Activated CD8-positive, alpha-beta T cell treated with anti-CD3 and anti-CD28 coated beads, Interleukin-2, amount 10 ng/mL, durations not matched to agents 7 days and 5 days (primary cell): ENCODE measurements around the gene TMEM18. TPM values are rescaled to one million over a fixed set of nuclear protein-coding genes. Genes with fewer than 3 reads are reported as not detected.

Experiments
- ATAC-seq: fragments of 150-1000 bp; cut with Tn5 transposase; one replicate; pipeline ENCODE4 v1.10.0; 2021; ENCODE audit warnings: moderate library complexity
- CTCF ChIA-PET: fragments of 350-600 bp; sonication (Branson Sonifier 250); formaldehyde crosslinking; loops from one replicate; lab custom pipeline; 2021; ENCODE audit warnings: antibody characterized with exemption; lab: Charles Lee
- POLR2A ChIA-PET: fragments of 350-600 bp; sonication (Branson Sonifier 250); formaldehyde crosslinking; loops from one replicate; lab custom pipeline; 2021; ENCODE audit warnings: antibody characterized with exemption; lab: Charles Lee
- DNase-seq: peaks from one replicate; pipeline ENCODE4 v3.0.0-alpha.2; 2020
- H3K27ac Mint-ChIP-seq: one replicate; pipeline ENCODE4 v1.8.0; 2021; ENCODE audit warnings: mild to moderate bottlenecking, mixed read lengths
- H3K27me3 Mint-ChIP-seq: one replicate; pipeline ENCODE4 v1.8.0; 2021; ENCODE audit warnings: low read depth, mixed read lengths
- H3K36me3 Mint-ChIP-seq: one replicate; pipeline ENCODE4 v1.8.0; 2021; ENCODE audit warnings: low read depth, mixed read lengths
- H3K4me1 Mint-ChIP-seq: one replicate; pipeline ENCODE4 v1.8.0; 2021; ENCODE audit warnings: low read depth, mixed read lengths
- H3K4me3 Mint-ChIP-seq: one replicate; pipeline ENCODE4 v1.8.0; 2021; ENCODE audit warnings: mild to moderate bottlenecking, mixed read lengths
- H3K9me3 Mint-ChIP-seq: one replicate; pipeline ENCODE4 v1.8.0; 2022; ENCODE audit warnings: mixed read lengths; ENCODE audit not compliant: insufficient read depth
- total RNA-seq, 2 experiments: library from RNA; stranded (reverse); gene quantifications; one replicate each; pipeline ENCODE4 v1.2.3, GENCODE V29; 2021

TMEM18 gene
- total RNA-seq, 2 experiments from 2014 or later = 31.1 to 32.0 TPM

GRCh38 chr2:636641-637405 lies 40.4 kb downstream of the TMEM18 start:
- Mint-ChIP-seq H3K36me3 (no peaks in the 10 kb centered on the region), H3K4me3 (peak overlapping the region; percentile 69), H3K27ac (peak overlapping the region; percentile 37), H3K9me3 (no peaks in the 10 kb centered on the region), H3K4me1 (no peaks in the 10 kb centered on the region), H3K27me3 (peaks cover 2% of the 10 kb centered on the region)
- CTCF ChIA-PET = interaction anchor here (0.6 to 2.2 kb wide), 13 partner anchors 12 to 461 kb away, joined by 3 to 12 read pairs (median 3); no protein-coding TSS in a partner anchor
- POLR2A ChIA-PET = no interaction called here
- ATAC-seq = peak; percentile 72
- DNase-seq = peak; percentile 58

- Mint-ChIP-seq H3K4me1 (no peaks in the 10 kb centered on the region), H3K36me3 (no peaks in the 10 kb centered on the region), H3K27me3 (peaks cover 4% of the 10 kb centered on the region), H3K9me3 (no peaks in the 10 kb centered on the region), H3K4me3 (no peak overlapping the region), H3K27ac (no peak overlapping the region)
- peak; percentile 4 for DNase-seq
- ChIA-PET POLR2A (no interaction called here), CTCF (interaction anchor here (0.6 to 2.2 kb wide), 14 partner anchors 13 to 460 kb away, joined by 3 to 12 read pairs (median 3); no protein-coding TSS in a partner anchor)
- no peak for ATAC-seq
These were observed 41.3 kb downstream of the TMEM18 start for GRCh38 chr2:635687-636621.

DNA sequence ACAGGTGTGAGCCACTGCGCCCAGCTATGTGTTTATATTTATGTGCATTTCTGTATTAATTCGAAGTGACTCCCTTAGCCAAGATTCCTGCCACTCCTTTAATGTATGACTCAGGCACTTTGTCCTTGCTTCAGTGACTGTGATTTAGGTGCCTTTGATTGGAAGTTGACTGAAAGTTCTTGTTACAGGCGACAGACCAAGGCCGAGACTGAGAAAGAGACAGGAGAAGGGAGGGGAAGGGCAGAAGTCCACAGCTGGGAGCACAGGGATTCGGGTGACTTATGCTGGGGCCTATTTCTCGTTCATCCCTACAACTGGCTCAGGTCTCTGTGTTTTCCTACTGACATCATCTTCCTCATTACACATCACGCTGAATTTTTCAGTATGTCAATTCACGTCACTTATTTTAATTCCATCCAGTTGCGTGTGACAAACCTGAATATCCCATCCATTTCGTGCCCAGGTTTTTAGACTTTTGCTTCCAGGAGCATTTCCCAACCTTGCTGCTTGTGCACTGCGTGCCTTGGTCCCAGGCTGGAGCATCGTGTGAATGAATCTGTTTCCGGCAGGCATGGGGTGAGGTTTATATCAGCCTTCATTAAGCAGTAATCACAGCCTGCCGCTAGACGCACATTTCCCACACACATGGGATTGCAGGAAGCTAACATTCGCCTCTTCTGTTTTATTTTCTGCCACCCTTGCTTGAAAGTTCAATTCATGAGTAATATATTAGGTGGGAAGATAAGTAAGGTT lies 42.4 kb downstream of the TMEM18 start:
- Mint-ChIP-seq H3K9me3 (no peaks in the 10 kb centered on the region), H3K27me3 (peaks cover 4% of the 10 kb centered on the region), H3K4me3 (no peak overlapping the region), H3K36me3 (no peaks in the 10 kb centered on the region), H3K27ac (no peak overlapping the region), H3K4me1 (no peaks in the 10 kb centered on the region)
- POLR2A ChIA-PET = interaction anchor here (0.5 to 0.8 kb wide), 2 partner anchors 13 to 313 kb away, joined by 3 read pairs; no protein-coding TSS in a partner anchor
- peak; percentile 14 for DNase-seq
- ATAC-seq = no peak
- CTCF ChIA-PET = interaction anchor here (1.1 to 2.2 kb wide), 2 partner anchors 28 to 105 kb away, joined by 4 to 12 read pairs; no protein-coding TSS in a partner anchor

DNA sequence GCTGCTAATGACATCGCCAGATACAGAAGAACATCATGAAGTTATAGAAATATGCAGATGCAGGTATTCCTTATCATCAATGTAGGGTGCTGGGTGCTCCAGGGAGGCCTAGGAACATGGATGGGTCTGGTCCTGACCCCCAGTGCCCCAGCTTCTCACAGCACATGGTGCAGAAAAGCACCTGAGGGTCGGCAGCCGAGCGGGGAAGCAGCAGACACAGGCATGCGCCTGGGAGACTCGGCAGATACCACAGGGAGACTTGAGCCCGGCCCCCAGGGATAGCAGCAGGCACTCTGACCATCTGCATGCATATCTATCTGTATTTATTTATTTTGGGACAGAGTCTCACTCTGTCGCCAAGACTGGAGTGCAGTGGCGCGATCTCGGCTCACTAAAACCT lies 43.2 kb downstream of the TMEM18 start:
- H3K4me3 Mint-ChIP-seq = no peak overlapping the region
- CTCF ChIA-PET = no interaction called here
- POLR2A ChIA-PET = interaction anchor here (0.5 to 0.8 kb wide), 2 partner anchors 12 to 312 kb away, joined by 3 read pairs; no protein-coding TSS in a partner anchor
- H3K4me1 Mint-ChIP-seq = no peaks in the 10 kb centered on the region
- no peaks in the 10 kb centered on the region for H3K36me3 Mint-ChIP-seq
- H3K9me3 Mint-ChIP-seq = no peaks in the 10 kb centered on the region
- DNase-seq = peak; percentile 4
- peaks cover 6% of the 10 kb centered on the region for H3K27me3 Mint-ChIP-seq
- no peak for ATAC-seq
- no peak overlapping the region for H3K27ac Mint-ChIP-seq

DNA sequence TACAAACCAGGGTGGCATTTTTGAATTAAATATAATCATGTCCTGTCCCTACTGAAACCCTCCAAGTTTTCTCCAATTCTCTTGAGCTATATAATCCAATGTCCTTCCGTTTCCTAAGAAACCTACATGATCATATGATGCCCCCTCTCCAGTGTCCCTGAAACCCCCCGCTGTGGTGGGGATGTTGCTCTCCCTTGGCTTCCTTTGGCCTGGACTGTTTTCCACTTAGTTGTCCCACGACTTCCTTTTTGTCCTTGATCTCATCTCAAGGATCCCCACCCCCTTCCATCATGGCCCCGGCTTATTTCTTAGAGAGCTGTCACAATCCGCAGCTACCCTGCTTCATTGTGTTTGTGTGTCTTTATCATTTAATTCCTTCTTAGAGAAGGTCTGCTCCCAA lies 43.8 kb downstream of the TMEM18 start:
- CTCF ChIA-PET = no interaction called here
- no peak overlapping the region for H3K4me3 Mint-ChIP-seq
- DNase-seq = peak; percentile 5
- no peak overlapping the region for H3K27ac Mint-ChIP-seq
- POLR2A ChIA-PET = no interaction called here
- H3K36me3 Mint-ChIP-seq = no peaks in the 10 kb centered on the region
- H3K27me3 Mint-ChIP-seq = peaks cover 6% of the 10 kb centered on the region
- no peak for ATAC-seq
- H3K4me1 Mint-ChIP-seq = no peaks in the 10 kb centered on the region
- no peaks in the 10 kb centered on the region for H3K9me3 Mint-ChIP-seq

- ATAC-seq = no peak
- DNase-seq = no peak
- no peaks in the 10 kb centered on the region for H3K9me3 Mint-ChIP-seq
- peaks cover 6% of the 10 kb centered on the region for H3K27me3 Mint-ChIP-seq
- no peak overlapping the region for H3K27ac Mint-ChIP-seq
- ChIA-PET POLR2A (no interaction called here), CTCF (interaction anchor here (0.7 kb wide), 1 partner anchor 210 kb away, joined by 3 read pairs; no protein-coding TSS in a partner anchor)
- no peaks in the 10 kb centered on the region for H3K4me1 Mint-ChIP-seq
- H3K4me3 Mint-ChIP-seq = no peak overlapping the region
- H3K36me3 Mint-ChIP-seq = no peaks in the 10 kb centered on the region
These were observed 44.7 kb downstream of the TMEM18 start for GRCh38 chr2:632471-632870.

DNA sequence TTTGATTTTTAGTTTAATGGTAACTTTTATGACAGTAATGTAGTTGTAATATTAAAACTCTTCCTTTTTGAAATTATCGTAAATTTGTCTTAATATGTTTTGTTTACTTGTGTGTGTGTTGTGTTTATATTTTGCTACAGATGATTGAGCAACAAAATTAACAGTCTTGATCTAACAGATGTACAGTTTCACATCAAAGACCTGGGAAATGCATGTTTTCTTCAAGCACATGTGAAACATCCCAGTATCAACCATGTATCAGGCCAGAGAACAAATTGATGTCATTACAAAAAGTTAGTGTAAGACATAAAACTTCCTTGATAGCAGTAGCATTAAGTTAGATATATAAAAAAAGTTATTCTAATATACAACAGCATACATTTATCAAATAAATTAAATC lies 45.5 kb downstream of the TMEM18 start:
- Mint-ChIP-seq H3K27me3 (peaks cover 6% of the 10 kb centered on the region), H3K4me1 (no peaks in the 10 kb centered on the region), H3K4me3 (no peak overlapping the region), H3K9me3 (no peaks in the 10 kb centered on the region), H3K36me3 (no peaks in the 10 kb centered on the region), H3K27ac (no peak overlapping the region)
- CTCF ChIA-PET = no interaction called here
- no peak for DNase-seq
- ATAC-seq = no peak
- POLR2A ChIA-PET = no interaction called here

DNA sequence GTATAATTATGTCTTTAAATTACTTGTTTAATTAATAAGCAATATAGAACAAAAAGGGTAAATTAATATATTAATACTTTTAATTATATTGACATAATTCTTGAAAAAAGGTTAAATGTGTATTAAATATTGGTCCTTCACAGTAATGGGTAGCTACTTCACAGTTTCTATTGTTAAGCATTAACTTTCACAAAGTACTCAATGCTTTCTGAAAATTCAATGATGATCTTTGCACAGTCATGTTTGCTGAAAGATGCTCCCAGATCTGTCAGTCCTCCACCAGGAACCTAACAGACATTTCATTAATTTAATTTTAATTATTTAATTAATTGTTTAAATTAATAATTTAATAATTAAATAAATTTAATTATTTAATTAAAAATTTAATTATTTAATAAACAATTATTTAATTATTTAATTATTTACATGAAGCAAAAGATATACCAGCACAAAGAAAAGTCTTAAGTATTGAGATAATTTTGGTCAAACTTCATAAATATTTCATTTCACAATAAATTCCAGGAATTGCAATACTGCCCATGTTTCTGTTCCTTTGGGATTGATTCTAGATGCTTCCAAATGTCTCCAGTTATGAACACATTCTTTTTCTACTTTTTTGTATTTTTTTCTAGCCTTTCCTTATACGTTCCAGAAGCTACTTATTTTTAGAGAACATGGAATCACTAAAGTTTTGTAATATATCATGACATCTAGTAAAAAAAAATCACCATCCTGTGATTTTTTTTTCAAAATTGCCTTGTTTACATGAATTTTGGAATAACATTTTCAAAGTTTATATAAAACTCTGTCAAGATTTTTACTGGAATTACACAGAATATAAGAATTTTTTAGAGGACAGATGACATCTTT lies 46.5 kb downstream of the TMEM18 start:
- Mint-ChIP-seq H3K27ac (no peak overlapping the region), H3K4me1 (no peaks in the 10 kb centered on the region), H3K4me3 (no peak overlapping the region), H3K27me3 (peaks cover 6% of the 10 kb centered on the region), H3K36me3 (no peaks in the 10 kb centered on the region), H3K9me3 (no peaks in the 10 kb centered on the region)
- ChIA-PET POLR2A (no interaction called here), CTCF (no interaction called here)
- no peak for ATAC-seq
- no peak for DNase-seq

- no peak for DNase-seq
- peaks cover 6% of the 10 kb centered on the region for H3K27me3 Mint-ChIP-seq
- H3K9me3 Mint-ChIP-seq = no peaks in the 10 kb centered on the region
- CTCF ChIA-PET = no interaction called here
- H3K4me3 Mint-ChIP-seq = no peak overlapping the region
- no peaks in the 10 kb centered on the region for H3K4me1 Mint-ChIP-seq
- no peak for ATAC-seq
- no peak overlapping the region for H3K27ac Mint-ChIP-seq
- POLR2A ChIA-PET = no interaction called here
- no peaks in the 10 kb centered on the region for H3K36me3 Mint-ChIP-seq
These were observed 47.2 kb downstream of the TMEM18 start for GRCh38 chr2:629961-630360.

GRCh38 chr2:628651-629050 lies 48.6 kb downstream of the TMEM18 start:
- Mint-ChIP-seq H3K36me3 (no peaks in the 10 kb centered on the region), H3K27ac (no peak overlapping the region), H3K27me3 (peaks cover 6% of the 10 kb centered on the region), H3K9me3 (no peaks in the 10 kb centered on the region), H3K4me1 (no peaks in the 10 kb centered on the region), H3K4me3 (no peak overlapping the region)
- ATAC-seq = no peak
- ChIA-PET CTCF (no interaction called here), POLR2A (no interaction called here)
- peak; percentile 15 for DNase-seq
